Ectodermal cell (in vitro differentiated cells): ENCODE data around the gene A4GALT.
"Not testable (repeated sequence)": the region's sequence is repeated elsewhere in the genome, so short reads cannot be mapped to it uniquely, and the experiment has no call there.

Source experiments
- H3K27ac ChIP-seq: 2 replicates; pipeline ENCODE4 v1.7.0; 2013; ENCODE audit warnings: mild to moderate bottlenecking, low read depth, low read length; ENCODE audit not compliant: insufficient read depth, poor library complexity, severe bottlenecking
- H3K27me3 ChIP-seq: 2 replicates; pipeline ENCODE4 v1.7.0; 2013; ENCODE audit warnings: mild to moderate bottlenecking, low read length; ENCODE audit not compliant: insufficient read depth, control insufficient read depth, poor library complexity, severe bottlenecking
- H3K36me3 ChIP-seq: one replicate; pipeline ENCODE4 v1.7.0; 2013; ENCODE audit warnings: low read length; ENCODE audit not compliant: control insufficient read depth, insufficient read depth
- H3K4me1 ChIP-seq: one replicate; pipeline ENCODE4 v1.7.0; 2013; ENCODE audit warnings: low read length; ENCODE audit not compliant: control insufficient read depth, insufficient read depth
- H3K4me3 ChIP-seq: 2 replicates; pipeline ENCODE4 v1.7.0; 2013; ENCODE audit warnings: low read depth, low read length, control low read depth; ENCODE audit not compliant: insufficient read depth
- H3K9me3 ChIP-seq: 2 replicates; pipeline ENCODE4 v1.7.0; 2013; ENCODE audit warnings: mild to moderate bottlenecking, low read length, moderate library complexity; ENCODE audit not compliant: control insufficient read depth
- WGBS, 2 experiments: methylation state at CpG; one replicate each; pipeline ENCODE4 v1.1.7; 2013; ENCODE audit warnings: missing lambda C conversion rate in 2 of 2; 5-methylcytosine and 5-hydroxymethylcytosine counted together

Gene A4GALT

GRCh38 chr22:42683578-42684283 lies 36.9 kb downstream of the A4GALT start:
- H3K4me3 ChIP-seq, result no peak overlapping the region
- no peaks in the 10 kb centered on the region for H3K27me3 ChIP-seq
- 93 to 94% methylated on average over 8 of the region's 8 CpGs for WGBS, 2 experiments
- H3K27ac ChIP-seq, result no peak overlapping the region
- H3K36me3 ChIP-seq, result no peaks in the 10 kb centered on the region
- peaks cover 19% of the 10 kb centered on the region for H3K4me1 ChIP-seq
- H3K9me3 ChIP-seq, result peaks cover 2% of the 10 kb centered on the region

DNA sequence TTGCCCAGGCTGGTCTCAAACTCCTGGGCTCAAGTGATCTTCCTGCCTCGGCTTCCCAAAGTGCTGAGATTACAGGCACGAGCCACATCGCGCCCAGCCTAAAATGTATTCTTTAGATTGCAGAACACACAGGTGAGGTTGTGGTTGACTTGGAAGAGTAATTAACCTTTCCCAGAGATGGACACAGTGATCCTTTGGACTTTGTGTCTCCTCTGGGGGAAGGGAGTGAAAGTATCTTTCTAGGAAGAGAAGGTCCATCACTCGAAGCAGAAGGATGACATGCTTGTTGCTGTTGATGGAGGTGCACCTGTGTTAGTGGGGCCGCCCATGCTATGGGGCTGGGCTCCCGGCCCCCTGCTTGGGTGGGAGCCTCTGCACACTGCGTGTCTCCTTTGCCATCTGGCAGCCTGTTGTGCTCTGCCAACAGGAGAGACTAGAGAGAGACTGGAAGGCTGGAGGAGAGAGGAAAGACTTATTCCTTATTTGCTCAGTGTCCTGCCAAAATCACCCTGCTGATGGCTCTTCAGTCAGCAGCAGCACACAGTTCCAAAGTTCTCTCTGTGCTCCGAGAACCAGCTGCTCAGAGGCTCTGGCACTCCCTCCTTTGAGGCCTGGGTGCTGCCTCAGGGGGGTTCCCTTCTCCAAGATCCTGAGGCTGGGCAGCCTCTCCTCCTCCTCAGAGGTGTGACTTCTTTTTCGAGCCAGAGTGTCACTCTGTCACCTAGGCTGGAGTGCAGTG lies 38.4 kb downstream of the A4GALT start:
- no peaks in the 10 kb centered on the region for H3K27me3 ChIP-seq
- 84 to 85% methylated on average over 10 of the region's 10 CpGs for WGBS, 2 experiments
- H3K9me3 ChIP-seq, result peaks cover 2% of the 10 kb centered on the region
- no peak overlapping the region for H3K27ac ChIP-seq
- no peak overlapping the region for H3K4me3 ChIP-seq
- H3K4me1 ChIP-seq, result peaks cover 11% of the 10 kb centered on the region
- no peaks in the 10 kb centered on the region for H3K36me3 ChIP-seq

DNA sequence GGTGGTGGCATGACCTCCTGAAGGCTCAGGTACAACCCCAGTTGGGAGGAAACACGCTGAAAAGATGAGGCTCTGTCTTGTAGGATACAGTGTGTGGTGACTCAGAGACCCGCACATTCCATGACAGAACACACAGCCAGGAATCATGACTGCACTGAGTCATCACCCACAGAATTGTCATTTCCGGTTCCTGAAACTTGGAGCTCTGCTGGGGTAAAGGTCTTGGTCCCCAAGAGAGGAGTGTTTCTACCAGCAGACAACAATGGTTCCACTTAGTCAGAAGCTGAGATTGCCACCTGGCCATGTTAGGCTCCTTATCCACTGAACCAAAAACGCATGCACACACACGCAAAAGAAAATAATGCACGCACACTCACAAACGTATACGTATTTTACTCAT lies 40.0 kb downstream of the A4GALT start:
- 91 to 94% methylated on average over 8 of the region's 8 CpGs for WGBS, 2 experiments
- H3K36me3 ChIP-seq, result no peaks in the 10 kb centered on the region
- no peaks in the 10 kb centered on the region for H3K27me3 ChIP-seq
- peaks cover 3% of the 10 kb centered on the region for H3K4me1 ChIP-seq
- no peak overlapping the region for H3K27ac ChIP-seq
- peaks cover 2% of the 10 kb centered on the region for H3K9me3 ChIP-seq
- no peak overlapping the region for H3K4me3 ChIP-seq

- peaks cover 2% of the 10 kb centered on the region for H3K9me3 ChIP-seq
- no peaks in the 10 kb centered on the region for H3K27me3 ChIP-seq
- H3K27ac ChIP-seq, result no peak overlapping the region
- H3K4me3 ChIP-seq, result no peak overlapping the region
- no peaks in the 10 kb centered on the region for H3K36me3 ChIP-seq
- H3K4me1 ChIP-seq, result peaks cover 3% of the 10 kb centered on the region
- 83 to 97% methylated on average over 4 of the region's 4 CpGs for WGBS, 2 experiments
Measured at GRCh38 chr22:42679691-42680090, 41.0 kb downstream of the A4GALT start.

DNA sequence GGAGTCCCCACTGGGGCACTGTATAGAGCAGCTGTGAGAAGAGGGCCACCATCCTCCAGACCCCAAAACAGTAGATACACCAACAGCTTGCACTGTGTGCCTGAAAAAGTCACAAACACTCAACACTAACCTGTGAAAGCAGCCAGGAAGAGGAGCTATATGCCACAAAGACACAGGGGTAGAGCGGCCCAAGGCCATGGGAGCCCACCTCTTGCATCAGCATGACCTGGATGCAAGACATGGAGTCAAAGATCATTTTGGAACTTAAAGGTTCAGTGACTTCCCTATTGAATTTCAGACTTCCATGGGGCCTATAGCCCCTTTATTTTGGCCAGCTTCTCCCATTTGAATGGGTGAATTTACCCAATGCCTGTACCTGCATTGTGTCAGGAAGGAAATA lies 41.8 kb downstream of the A4GALT start:
- H3K4me1 ChIP-seq, result peaks cover 3% of the 10 kb centered on the region
- 89 to 95% methylated on average over 1 of the region's 1 CpG for WGBS, 2 experiments

GRCh38 chr22:42677936-42678335 lies 42.7 kb downstream of the A4GALT start:
- not testable (repeated sequence) for H3K27me3 ChIP-seq, H3K36me3 ChIP-seq, H3K27ac ChIP-seq, H3K9me3 ChIP-seq, H3K4me3 ChIP-seq, H3K4me1 ChIP-seq
- WGBS, 2 experiments, result 93 to 95% methylated on average over 4 of the region's 4 CpGs

More for the DNA sequence above, 41.8 kb downstream of the A4GALT start:
- H3K36me3 ChIP-seq, result no peaks in the 10 kb centered on the region
- no peaks in the 10 kb centered on the region for H3K27me3 ChIP-seq
- H3K4me3 ChIP-seq, result no peak overlapping the region
- no peak overlapping the region for H3K27ac ChIP-seq
- peaks cover 2% of the 10 kb centered on the region for H3K9me3 ChIP-seq

GRCh38 chr22:42676059-42676607 lies 44.5 kb downstream of the A4GALT start:
- Histone ChIP-seq H3K27ac (no peak overlapping the region), H3K9me3 (peaks cover 2% of the 10 kb centered on the region), H3K4me3 (no peak overlapping the region), H3K4me1 (no peaks in the 10 kb centered on the region), H3K36me3 (no peaks in the 10 kb centered on the region), H3K27me3 (no peaks in the 10 kb centered on the region)
- WGBS, 2 experiments, result 87 to 89% methylated on average over 7 of the region's 7 CpGs

DNA sequence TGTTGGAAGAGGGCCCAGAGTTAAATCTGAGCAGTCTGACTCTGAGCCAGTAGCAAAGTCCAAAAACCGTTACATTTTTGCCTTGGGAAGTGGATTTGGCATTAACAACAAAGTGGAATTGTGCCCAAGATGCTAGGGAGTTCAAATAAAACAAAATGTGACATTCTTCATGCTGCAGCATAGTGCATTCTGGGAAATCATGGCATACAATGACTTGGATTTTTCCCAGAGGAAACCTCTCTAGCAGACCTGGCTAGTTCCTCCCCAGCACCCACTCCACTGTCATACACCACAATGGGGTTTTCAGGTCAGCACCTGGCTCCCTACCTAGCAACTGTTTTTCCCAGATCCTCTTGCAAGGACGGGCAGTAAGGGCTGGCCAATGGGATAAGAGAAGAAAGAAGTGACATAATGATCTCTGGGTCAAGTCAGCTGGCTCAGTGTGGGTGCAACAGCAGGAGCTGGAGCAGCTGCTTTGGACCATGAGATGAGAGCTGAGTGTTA lies 46.7 kb downstream of the A4GALT start:
- H3K27ac ChIP-seq, result no peak overlapping the region
- H3K4me1 ChIP-seq, result no peaks in the 10 kb centered on the region
- peaks cover under 1% of the 10 kb centered on the region for H3K9me3 ChIP-seq
- no peak overlapping the region for H3K4me3 ChIP-seq
- no peaks in the 10 kb centered on the region for H3K27me3 ChIP-seq
- 64 to 68% methylated on average over 2 of the region's 2 CpGs for WGBS, 2 experiments
- H3K36me3 ChIP-seq, result no peaks in the 10 kb centered on the region

DNA sequence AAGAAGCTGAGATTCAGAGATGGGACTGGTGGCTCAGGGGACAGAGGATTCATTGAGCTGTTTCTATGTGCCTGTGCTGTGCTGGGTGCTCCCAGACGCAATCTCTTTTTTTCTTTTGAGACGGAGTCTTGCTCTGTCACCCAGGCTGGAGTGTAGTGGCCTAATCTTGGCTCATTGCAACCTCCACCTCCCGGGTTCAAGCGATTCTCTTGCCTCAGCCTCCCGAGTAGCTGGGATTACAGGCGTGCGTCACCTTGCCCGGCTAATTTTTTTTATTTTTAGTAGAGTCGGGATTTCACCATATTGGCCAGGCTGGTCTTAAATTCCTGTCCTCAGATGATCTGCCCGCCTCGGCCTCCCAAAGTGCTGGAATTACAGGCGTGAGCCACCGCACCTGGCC lies 47.6 kb downstream of the A4GALT start:
- WGBS, 2 experiments, result 93 to 95% methylated on average over 13 of the region's 13 CpGs
- H3K27me3 ChIP-seq, H3K9me3 ChIP-seq, H3K36me3 ChIP-seq, H3K4me3 ChIP-seq, H3K27ac ChIP-seq, H3K4me1 ChIP-seq: not testable (repeated sequence)

DNA sequence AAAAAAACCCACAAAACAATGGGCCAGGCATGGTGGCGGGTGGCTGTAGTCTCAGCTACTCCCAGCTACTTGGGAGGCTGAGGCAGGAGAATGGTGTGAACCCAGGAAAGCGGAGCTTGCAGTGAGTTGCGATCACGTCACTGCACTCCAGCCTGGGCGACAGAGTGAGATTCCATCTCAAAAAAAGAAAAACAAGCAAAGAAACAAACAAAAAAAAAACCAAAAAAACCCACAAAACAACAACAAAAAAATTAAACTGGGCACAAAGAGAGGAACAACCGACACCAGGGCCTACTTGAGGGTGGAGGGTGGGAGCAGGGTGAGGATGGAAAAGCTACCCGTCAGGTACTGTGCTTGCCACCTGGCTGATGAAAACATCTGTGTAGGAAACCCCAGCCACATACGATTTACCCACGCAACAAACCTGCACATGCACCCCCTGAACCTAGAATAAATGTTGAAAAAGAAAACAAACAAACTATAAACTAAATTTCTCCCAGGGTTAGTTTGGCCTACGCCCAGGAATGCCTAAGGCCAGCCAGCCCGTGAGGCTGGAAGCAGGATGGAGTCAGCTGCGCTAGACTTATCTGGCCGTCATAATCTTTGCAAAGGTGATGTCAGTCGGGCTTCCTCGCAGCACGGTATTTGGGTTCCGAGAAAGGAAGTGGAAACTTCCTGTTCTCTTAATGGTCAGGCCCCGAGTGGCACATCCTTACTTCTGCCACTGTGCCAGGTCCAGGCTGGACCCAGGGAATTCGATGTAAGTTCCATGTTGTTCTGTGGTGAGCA lies 49.6 kb downstream of the A4GALT start:
- no peaks in the 10 kb centered on the region for H3K36me3 ChIP-seq
- no peak overlapping the region for H3K4me3 ChIP-seq
- no peaks in the 10 kb centered on the region for H3K4me1 ChIP-seq
- H3K9me3 ChIP-seq, result no peaks in the 10 kb centered on the region
- H3K27me3 ChIP-seq, result no peaks in the 10 kb centered on the region
- no peak overlapping the region for H3K27ac ChIP-seq
- 91 to 95% methylated on average over 19 of the region's 19 CpGs for WGBS, 2 experiments
